GM20431 (cell line): ENCODE measurements around the gene TPST1.

Experiments
- in situ Hi-C: fragments of 300-500 bp; cut with MseI, MboI; formaldehyde crosslinking; loops from one replicate; pipeline ENCODE4 v1.15.0; 2020; ENCODE audit warnings: low sequenced_read_pairs; ENCODE audit not compliant: unreplicated experiment

The TPST1 gene

DNA sequence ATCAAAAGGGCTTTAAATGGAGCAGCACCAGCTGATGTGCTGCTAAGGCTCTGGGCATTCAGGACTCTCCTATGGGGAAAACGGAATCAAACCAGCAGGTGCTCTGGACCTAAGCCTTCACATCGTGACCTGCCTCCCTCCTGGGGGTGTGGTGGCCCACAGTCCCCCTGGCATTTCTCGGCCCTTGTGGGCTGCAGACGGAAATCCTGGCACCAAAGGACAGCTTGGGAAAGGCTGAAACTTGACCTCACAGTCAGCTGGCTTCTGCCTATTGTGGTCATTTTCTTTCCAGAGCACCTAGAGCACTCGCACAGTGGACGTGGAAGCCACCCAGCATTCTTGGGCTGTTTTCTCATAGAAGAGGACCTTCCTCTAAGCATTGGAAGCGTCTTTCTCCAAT is 74.8 kb downstream of the TPST1 start:
- in situ Hi-C loops, result no loop called here

DNA sequence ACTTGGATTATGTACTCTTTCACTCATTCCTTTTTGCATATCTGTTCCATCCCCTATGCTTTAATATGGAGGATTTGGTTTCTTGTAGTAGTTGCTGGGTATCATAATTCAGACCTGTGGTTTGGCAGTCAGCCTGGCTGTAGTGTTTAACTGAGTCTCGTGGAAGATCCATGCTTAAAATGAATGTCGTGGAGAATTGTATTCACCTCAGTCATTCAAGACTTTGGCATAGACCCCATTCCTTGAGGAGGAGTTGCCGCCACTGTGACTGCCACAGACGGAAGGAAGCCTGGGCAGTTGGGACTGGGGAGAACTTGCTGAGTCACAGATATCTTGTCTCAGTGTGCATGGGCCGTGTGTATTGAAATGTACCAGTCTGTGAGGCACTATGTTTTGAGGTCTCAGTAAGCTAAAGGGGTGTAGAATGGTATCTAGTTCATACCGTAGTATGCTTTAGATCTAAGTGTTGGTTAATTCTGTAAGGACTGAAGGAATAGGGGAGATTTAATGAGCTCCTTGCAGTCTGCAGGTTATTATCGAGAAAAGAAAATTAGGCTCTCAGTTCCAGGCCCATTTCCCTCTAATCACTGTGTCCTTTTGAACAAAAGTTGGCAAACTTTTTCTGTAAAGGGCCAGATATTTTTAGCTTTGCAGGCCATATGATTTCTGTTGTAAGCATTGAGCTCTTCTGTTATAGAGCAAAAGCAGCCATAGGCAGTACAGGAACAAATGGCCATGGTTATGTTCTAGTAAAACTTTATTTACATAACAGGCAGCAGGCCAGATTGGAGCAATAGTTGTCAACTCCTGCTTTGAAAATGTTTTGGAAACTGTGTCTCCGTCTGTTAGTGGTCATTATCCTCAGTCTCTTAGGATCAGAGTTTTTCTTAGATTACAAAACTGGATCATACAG is 76.8 kb downstream of the TPST1 start:
- in situ Hi-C loops, result no loop called here

DNA sequence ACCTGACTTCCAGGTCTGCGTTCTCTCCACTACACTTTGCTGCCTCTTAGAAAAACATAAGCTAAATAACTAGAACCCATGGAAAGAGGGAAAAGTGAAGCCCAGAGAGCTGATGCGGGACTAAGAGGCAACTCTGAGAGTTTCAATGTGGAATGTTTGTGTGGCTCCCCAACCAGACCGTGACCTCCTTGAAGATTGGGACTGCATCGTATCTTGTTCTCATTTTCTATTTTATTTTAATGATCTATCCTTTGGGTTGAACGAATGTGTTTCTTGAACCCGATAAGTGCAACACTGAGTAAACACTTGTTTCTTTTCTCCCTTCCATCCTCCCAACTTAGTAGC is 77.4 kb downstream of the TPST1 start:
- in situ Hi-C loops, result no loop called here

DNA sequence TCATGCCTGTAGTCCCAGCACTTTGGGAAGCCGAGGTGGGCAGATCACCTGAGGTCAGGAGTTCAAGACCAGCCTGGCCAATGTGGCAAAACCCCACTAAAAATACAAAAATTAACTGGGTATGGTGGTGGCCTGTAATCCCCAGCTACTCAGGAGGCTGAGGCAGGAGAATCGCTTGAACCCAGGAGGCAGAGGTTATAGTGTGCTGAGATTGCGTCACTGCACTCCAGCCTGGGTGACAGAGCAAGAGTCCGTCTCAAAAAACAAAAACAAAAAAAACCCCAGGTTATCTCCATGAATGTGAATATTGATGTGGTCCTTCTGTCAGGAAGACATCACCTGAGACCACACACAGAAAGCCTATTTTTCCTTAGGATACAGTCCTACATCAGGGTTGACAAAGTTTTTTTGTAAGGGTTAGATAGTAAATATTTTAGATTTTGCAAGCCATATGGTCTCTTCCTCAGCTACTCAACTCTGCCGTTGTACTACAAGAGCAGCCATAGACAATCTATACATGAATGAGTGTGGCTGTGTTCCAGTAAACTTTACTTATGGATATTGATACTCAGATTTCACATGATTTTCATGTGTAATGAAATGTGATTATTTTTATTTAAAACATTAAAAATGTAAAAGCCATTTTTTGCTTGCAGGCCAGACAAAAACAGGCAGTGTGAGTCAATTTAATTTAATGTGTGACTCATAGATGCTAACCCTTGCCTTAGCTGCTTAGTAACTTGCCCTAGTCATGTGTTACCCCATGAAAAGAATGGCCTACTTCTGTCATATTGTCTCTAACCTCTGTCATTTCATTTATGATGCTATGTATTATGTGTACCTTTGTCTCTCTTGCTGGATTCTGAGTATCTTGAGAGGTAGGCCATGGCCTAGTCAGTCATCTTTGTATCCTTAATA is 78.1 kb downstream of the TPST1 start:
- in situ Hi-C loops, result no loop called here

DNA sequence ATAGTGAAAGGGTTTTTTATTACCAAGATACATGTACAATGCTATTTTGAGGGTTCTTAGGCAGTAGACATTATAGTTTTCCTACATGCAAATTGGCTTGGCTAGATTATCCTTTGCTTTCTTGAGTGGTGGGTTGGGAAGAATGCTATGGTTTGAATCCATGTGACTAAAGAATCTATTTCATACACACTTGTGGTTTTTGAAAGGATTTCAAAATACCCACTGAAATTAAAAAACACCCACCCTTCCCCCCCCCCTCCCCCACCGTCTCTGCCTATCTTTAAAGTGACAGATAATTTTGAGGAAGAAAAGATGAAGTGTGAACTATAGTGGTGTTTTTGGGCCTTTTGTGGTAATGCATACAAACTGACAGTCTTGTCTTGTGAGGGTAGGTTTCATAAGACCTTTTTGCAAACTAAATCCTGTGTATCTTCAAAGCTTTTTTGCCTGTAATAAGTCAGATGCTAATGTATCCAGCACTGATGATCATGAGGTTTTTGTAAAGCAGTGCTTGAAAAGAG is 90.9 kb downstream of the TPST1 start:
- in situ Hi-C loops, result no loop called here

DNA sequence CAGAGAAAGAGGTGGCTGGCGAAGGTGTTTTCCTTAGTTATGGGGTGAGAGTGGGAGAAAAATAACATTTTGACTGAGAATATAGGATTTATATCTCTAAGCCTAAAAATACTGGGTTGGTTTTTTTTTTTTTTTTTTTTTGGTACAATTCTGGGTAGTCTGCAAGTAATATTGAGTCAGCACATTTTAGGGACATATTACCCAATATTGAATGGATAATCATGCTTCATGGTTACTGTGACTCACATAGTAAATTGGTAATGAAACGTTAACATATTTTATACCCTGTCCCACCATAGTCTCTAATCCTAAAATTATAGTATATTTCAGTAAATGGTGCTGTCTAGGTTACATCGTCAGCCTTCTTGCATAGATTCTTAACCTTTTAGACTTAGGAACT is 91.4 kb downstream of the TPST1 start:
- in situ Hi-C loops, result no loop called here

DNA sequence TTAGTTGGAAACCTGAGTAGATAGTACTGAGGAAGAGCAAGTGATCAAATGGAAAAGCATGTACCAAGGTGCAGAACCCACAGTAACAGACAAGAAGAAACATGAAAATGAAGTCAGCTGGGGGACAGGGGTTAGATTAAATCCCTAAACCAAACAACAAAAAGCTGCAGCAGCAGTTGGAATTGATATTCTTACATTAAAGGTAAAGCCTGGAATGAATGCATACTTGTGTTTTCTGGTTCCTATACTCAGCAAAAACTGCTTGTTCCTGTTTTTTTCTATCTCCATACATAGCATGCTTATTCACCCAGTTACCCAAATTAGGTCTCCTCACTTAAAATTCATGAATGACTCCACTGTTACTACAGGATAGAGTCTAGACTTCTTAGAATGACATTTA is 92.4 kb downstream of the TPST1 start:
- in situ Hi-C loops, result no loop called here

DNA sequence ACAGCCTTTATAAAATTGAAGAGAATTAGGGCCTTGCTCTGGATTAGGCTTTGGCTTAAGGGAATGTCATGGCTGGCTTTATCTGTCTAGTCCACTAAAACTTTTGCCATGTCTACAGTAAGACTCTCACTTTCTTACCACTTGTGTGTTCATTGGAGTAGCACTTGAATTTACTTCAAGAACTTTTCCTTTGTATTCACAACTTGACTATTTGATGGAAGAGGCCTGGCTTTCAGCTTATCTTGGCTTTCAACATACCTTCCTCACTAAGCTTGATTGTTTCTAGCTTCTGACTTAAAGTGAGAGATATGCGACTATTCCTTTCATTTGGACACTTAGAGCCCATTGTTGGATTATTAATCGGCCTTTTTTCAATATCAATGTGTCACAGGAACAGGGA is 96.1 kb downstream of the TPST1 start:
- in situ Hi-C loops, result no loop called here

DNA sequence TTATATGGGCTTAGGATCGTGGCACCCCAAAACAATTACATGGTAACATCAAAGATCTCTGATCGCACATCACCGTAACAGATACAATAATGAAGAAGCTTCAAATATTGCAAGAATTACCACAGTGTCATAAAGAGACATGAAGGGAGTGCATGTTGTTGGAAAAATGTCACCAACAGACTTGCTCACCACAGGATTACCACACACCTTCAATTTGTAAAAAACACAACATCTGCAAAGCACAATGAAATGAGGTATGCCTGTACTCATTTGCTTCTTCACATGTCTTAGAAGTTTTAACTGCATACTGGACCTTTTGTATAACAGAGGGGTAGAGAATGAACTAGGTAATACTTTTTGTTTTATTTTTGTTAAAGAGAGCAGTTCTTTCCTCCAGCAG is 96.6 kb downstream of the TPST1 start:
- in situ Hi-C loops, result no loop called here

DNA sequence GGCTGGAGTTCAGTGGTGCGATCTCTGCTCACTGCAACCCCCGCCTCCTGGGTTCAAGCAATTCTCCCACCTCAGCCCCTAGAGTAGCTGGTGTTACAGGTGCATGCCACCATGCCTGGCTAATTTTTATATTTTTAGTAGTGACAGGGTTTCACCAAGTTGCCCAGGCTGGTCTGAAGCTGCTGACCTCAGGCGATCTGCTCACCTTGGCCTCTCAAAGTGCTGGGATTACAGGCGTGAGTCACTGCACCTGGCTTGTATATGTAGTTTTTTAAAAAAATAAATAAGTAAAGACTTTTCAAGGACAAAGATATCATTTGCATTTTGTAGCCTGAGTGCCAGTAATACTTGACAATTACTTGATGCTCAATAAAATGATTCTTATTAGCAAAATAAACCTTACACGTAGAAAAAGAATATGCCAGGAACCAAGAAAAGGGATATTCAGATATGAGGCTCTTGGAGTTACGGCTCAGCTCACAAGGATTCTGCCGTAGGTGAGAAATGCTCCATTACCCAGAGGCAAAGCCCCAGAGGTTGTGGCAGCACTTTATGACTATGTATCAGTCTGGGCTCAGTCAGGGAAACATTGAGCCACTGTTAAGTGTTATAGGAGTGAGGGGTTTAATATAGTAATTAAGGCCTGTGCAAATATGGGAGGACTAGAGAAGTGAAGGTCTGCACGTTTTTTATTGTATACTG is 98.5 kb downstream of the TPST1 start:
- in situ Hi-C loops, result no loop called here

DNA sequence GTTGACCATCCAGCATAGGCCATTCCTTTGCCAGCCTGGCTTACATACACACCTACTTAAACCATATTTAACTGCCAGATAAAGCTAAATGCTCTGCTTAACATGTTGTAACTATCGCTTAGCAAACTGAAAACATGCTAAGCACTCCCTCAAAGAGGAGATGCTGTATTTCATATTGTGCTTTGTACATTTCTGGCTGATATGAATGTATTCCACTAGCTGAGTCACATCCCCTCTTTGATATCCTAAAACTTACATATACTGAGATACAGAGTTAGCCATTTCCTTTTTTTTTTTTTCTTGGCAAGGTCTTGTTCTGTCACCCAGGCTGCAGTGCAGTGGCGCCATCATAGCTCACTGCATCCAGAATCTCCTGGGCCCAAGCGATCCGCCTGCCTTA is 99.4 kb downstream of the TPST1 start:
- in situ Hi-C loops, result no loop called here

DNA sequence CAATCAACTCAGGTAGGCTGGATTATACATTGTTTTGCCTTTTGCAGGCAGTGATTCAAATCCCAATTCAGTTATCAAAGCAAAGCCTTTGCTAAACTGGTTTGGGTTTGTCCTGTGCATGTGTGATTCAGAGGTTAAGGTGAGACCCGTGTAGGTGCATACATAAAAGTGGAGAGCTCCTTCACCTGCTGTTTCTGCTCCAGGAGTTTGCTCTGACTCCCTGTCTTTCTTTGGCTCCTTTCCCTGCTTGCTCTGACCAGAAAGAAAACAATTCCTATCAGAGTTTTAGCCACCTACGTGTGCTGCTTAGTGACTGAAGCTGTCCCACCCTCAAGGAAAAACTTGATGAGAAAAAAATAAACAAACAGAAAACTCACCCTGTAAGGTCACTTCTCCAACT is 101.1 kb downstream of the TPST1 start:
- in situ Hi-C loops, result no loop called here

DNA sequence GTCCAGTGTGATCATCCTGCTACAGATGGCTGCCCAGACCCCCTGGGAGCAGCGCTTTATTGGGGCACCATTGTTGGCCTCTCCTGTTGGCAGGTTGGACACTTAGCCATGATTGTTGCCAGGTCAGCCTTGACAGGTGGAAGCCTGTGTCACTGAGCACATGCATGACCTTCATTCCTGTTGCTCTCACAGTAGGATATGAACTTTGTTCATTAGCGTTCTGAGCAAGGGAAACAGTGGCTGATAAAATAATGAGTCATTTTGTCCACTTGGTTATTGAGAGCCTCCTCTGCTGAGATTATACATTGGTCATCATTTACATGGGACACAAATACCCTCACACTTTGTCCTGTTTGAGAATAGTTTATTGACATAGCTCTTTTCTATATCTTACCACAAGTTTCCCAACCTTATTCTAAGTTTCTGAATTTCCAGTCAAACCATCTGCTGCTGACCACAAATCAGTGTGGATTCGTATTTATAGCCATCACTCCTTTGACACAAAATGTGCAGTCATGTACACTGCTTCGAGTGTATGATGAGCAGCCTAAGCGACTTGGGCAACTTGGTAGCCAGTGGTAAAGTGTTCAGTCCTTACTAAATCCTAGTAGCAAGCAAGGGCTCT is 102.6 kb downstream of the TPST1 start:
- in situ Hi-C loops, result no loop called here

DNA sequence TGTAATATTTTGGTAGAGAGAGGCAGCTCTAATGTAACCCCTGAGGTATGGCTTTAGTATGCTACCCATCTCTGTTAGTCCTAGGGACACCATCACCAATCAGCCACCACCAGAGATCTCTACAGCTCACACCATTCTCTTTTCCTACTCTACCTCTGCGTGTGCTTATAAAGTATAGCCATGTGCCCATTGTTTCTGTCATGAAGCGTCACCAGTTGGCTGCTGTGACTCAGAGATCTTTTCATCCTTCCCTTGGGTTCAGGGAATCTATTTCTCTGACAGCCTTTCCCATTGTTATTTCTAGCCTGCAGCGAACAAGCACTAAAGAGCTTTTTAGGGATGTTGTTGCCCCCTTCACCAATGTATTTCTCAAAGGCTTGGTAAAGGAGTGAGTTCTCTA is 103.3 kb downstream of the TPST1 start:
- in situ Hi-C loops, result no loop called here

DNA sequence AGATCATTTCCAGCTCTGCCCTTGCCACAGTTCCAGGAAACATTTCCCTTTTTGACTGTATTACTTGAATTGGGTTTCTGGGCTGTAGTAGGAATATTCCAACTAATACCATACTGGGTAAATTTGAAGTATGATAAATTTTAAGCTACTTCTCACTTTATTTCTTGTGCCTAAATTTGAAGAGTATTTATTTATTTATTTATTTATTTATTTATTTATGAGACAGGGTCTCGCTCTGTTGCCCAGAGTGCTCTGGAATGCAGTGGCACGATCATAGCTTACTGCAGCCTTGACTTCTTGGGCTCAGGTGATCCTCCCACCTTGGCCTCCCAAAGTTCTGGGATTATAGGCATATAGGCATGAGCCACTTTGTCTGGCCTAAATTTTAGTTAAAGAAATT is 105.5 kb downstream of the TPST1 start:
- in situ Hi-C loops, result no loop called here

DNA sequence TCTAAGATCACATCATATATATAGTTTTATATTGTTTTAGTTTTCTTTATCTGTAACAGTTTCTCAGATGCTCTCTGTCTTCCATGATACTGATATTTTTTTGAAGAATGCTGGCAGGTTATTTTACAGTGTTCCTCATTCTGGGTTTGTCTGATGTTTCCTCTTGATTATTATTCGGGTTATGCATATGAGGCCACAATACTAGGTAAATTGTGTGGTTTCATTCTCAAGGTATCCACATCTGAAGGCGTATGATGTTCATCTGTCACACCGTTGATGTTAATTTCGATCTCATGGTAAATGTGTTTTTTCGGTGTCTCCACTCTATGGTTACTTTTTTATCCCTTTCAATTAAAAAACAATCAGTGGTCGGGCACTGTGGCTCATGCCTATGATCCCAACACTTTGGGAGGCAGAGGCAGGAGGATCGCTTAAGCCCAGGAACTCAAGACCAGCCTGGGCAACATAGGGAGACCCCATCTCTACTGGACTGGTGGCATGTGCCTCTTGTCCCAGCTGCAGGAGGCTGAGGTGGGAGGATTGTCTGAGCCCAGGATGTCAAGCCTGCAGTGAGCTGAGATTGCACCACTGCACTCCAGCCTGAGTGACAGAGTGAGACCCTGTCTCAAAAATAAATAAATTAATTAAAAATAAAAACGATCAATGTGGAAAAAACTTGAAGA is 108.9 kb downstream of the TPST1 start:
- in situ Hi-C loops, result no loop called here

DNA sequence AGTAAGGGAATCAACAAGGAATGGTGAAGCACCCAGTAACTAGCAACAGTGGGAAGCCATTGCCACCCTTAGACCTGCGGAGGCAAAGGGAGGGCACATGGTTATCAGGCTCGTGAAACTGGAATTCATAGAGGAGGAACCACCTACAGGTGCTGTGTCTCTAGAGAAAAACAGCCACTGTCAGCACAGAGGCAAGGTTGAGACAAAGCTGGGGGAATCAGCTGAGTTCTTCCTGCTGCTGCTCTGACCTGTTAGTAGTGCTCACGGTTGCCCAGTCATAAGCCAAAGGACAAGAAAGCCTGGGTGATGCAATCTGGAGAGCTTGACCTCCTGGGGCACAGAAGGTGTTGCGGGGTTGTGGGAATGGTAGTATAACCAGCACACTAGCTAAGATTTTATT is 110.1 kb downstream of the TPST1 start:
- in situ Hi-C loops, result no loop called here

DNA sequence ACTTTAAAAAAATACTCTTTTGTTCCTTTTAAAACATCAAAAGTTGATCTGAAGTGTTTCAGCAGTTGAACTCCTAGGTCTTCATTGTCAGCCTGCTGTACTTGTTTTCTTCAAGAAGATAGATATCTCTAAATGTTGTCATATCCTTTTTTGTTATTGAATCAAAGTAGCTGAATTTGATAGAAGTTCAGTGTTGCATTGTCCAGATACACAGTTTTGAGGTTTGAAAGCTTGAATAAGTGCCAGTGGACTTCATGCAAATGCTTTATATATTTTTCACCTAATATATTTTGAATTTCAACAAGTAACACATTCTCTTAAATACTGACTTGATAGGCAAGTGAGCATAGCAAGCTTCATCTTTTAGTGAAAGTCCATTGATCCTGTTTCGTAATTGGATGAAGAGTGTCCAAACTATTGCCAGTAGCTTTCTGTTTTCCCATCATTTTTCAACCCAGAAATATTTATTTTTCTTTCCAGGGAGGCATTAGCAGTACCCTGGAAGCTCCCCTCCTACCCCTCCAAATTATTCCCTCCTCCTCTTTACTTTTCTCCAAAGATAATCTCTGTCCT is 114.4 kb downstream of the TPST1 start:
- in situ Hi-C loops, result no loop called here

DNA sequence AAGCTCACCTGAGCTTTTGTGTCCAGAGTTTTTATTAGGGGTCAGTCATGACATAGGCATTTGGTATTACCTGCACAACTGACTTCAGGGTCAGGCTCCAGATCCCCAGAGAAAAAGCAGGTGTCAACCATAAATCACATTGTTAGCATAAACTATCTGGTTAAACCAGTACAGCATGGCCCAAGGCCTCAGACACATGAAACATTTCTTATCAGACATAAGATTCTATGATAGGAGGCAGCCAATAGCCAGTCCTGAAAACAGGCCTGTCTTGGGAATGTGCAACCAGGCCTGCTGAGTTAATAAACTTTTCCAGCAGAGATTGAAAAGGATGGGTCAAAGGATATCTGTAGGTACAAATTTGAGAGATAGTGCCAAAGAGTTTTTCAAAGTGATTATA is 116.1 kb downstream of the TPST1 start:
- in situ Hi-C loops, result no loop called here
